ENCODE data around the gene NOL9.
A peak's percentile ranks its signal among the peaks of the same experiment; 100 is the strongest.
"Not testable (repeated sequence)": the region's sequence is repeated elsewhere in the genome, so short reads cannot be mapped to it uniquely, and the experiment has no call there.

Gene NOL9

GRCh38 chr1:6559161-6559560, 4.8 kb upstream of the NOL9 start:
- not testable (repeated sequence) for DNase-seq (ENCODE audit: low spot score in 2 of 2); H3K4me3 Mint-ChIP-seq; H3K27ac Mint-ChIP-seq; H3K36me3 Mint-ChIP-seq; H3K9me3 Mint-ChIP-seq; ATAC-seq; H3K4me1 Mint-ChIP-seq

GRCh38 chr1:6557597-6557996, 3.3 kb upstream of the NOL9 start:
- Mint-ChIP-seq H3K4me3 (no peak overlapping the region), H3K9me3 (no peaks in the 10 kb centered on the region), H3K4me1 (peaks cover 11% of the 10 kb centered on the region), H3K27ac (no peak overlapping the region), H3K36me3 (peaks cover 5% of the 10 kb centered on the region)
- no peak for ATAC-seq
- DNase-seq (ENCODE audit: low spot score in 2 of 2) = no peak

GRCh38 chr1:6554907-6555778, 830 bp upstream of the NOL9 start, which contains the start of gene TAS1R1:
Gene TAS1R1 (plus strand): TSS chr1:6555307. CDS start chr1:6555374, 67 bp downstream.
- DNase-seq (ENCODE audit: low spot score in 2 of 2) (no peak), ATAC-seq (no peak)
- Mint-ChIP-seq H3K4me1 (peaks cover 13% of the 10 kb centered on the region), H3K36me3 (peaks cover 16% of the 10 kb centered on the region), H3K4me3 (peak within 1 kb of the TSS; percentile 81), H3K9me3 (no peaks in the 10 kb centered on the region), H3K27ac (peak within 1 kb of the TSS; percentile 64)

GRCh38 chr1:6547301-6547700, 7.0 kb downstream of the NOL9 start:
- H3K36me3 Mint-ChIP-seq = peaks cover 87% of the 10 kb centered on the region
- no peak overlapping the region for H3K4me3 Mint-ChIP-seq
- H3K27ac Mint-ChIP-seq = peak overlapping the region; percentile 75
- ATAC-seq (no peak), DNase-seq (ENCODE audit: low spot score in 2 of 2) (no peak)
- H3K4me1 Mint-ChIP-seq = peaks cover 26% of the 10 kb centered on the region
- H3K9me3 Mint-ChIP-seq = no peaks in the 10 kb centered on the region

GRCh38 chr1:6546326-6546725, 8.0 kb downstream of the NOL9 start:
- H3K9me3 Mint-ChIP-seq = no peaks in the 10 kb centered on the region
- H3K27ac Mint-ChIP-seq = peak overlapping the region; percentile 75
- H3K4me3 Mint-ChIP-seq = no peak overlapping the region
- peaks cover 26% of the 10 kb centered on the region for H3K4me1 Mint-ChIP-seq
- peaks cover 97% of the 10 kb centered on the region for H3K36me3 Mint-ChIP-seq
- DNase-seq (ENCODE audit: low spot score in 2 of 2) (no peak), ATAC-seq (no peak)

- no peaks in the 10 kb centered on the region for H3K9me3 Mint-ChIP-seq
- H3K27ac Mint-ChIP-seq = peak overlapping the region; percentile 77
- H3K4me3 Mint-ChIP-seq = no peak overlapping the region
- peaks cover 26% of the 10 kb centered on the region for H3K4me1 Mint-ChIP-seq
- peaks cover 100% of the 10 kb centered on the region for H3K36me3 Mint-ChIP-seq
- DNase-seq (ENCODE audit: low spot score in 2 of 2) (no peak), ATAC-seq (no peak)
These were observed 8.8 kb downstream of the NOL9 start for GRCh38 chr1:6545276-6546112.

- DNase-seq (ENCODE audit: low spot score in 2 of 2) (no peak), ATAC-seq (peak; percentile 84)
- H3K36me3 Mint-ChIP-seq = peaks cover 100% of the 10 kb centered on the region
- H3K4me3 Mint-ChIP-seq = no peak overlapping the region
- H3K4me1 Mint-ChIP-seq = peaks cover 26% of the 10 kb centered on the region
- no peaks in the 10 kb centered on the region for H3K9me3 Mint-ChIP-seq
- H3K27ac Mint-ChIP-seq = peak overlapping the region; percentile 77
These were observed 9.5 kb downstream of the NOL9 start for GRCh38 chr1:6544831-6545230.

- ATAC-seq (no peak), DNase-seq (ENCODE audit: low spot score in 2 of 2) (no peak)
- Mint-ChIP-seq H3K4me1 (no peaks in the 10 kb centered on the region), H3K27ac (no peak overlapping the region), H3K4me3 (no peak overlapping the region), H3K36me3 (peaks cover 97% of the 10 kb centered on the region), H3K9me3 (no peaks in the 10 kb centered on the region)
These were observed 15.4 kb downstream of the NOL9 start for GRCh38 chr1:6538956-6539355.

- Mint-ChIP-seq H3K4me3 (no peak overlapping the region), H3K27ac (no peak overlapping the region), H3K9me3 (no peaks in the 10 kb centered on the region), H3K4me1 (no peaks in the 10 kb centered on the region), H3K36me3 (peaks cover 97% of the 10 kb centered on the region)
- ATAC-seq (no peak), DNase-seq (ENCODE audit: low spot score in 2 of 2) (no peak)
These were observed 18.0 kb downstream of the NOL9 start for GRCh38 chr1:6536291-6536690.

GRCh38 chr1:6535214-6535613, 19.1 kb downstream of the NOL9 start:
- no peak overlapping the region for H3K4me3 Mint-ChIP-seq
- H3K36me3 Mint-ChIP-seq = peaks cover 97% of the 10 kb centered on the region
- DNase-seq (ENCODE audit: low spot score in 2 of 2) (no peak), ATAC-seq (no peak)
- H3K27ac Mint-ChIP-seq = no peak overlapping the region
- no peaks in the 10 kb centered on the region for H3K9me3 Mint-ChIP-seq
- H3K4me1 Mint-ChIP-seq = no peaks in the 10 kb centered on the region

- H3K4me1 Mint-ChIP-seq = no peaks in the 10 kb centered on the region
- H3K9me3 Mint-ChIP-seq = no peaks in the 10 kb centered on the region
- no peak overlapping the region for H3K27ac Mint-ChIP-seq
- no peak for DNase-seq (ENCODE audit: low spot score in 2 of 2)
- no peak for ATAC-seq
- peaks cover 97% of the 10 kb centered on the region for H3K36me3 Mint-ChIP-seq
- H3K4me3 Mint-ChIP-seq = no peak overlapping the region
These were observed 20.0 kb downstream of the NOL9 start for GRCh38 chr1:6534248-6534822.

- peaks cover 99% of the 10 kb centered on the region for H3K36me3 Mint-ChIP-seq
- H3K27ac Mint-ChIP-seq = no peak overlapping the region
- H3K4me3 Mint-ChIP-seq = no peak overlapping the region
- H3K9me3 Mint-ChIP-seq = no peaks in the 10 kb centered on the region
- ATAC-seq = no peak
- peaks cover 4% of the 10 kb centered on the region for H3K4me1 Mint-ChIP-seq
- no peak for DNase-seq (ENCODE audit: low spot score in 2 of 2)
These were observed 22.3 kb downstream of the NOL9 start for GRCh38 chr1:6531996-6532395.

- H3K4me1 Mint-ChIP-seq = peaks cover 4% of the 10 kb centered on the region
These were observed 23.7 kb downstream of the NOL9 start for GRCh38 chr1:6530504-6531160.

GRCh38 chr1:6528492-6528891, 25.8 kb downstream of the NOL9 start:
- DNase-seq (ENCODE audit: low spot score in 2 of 2) = no peak
- Mint-ChIP-seq H3K36me3 (peaks cover 94% of the 10 kb centered on the region), H3K27ac (no peak overlapping the region), H3K4me3 (no peak overlapping the region), H3K9me3 (no peaks in the 10 kb centered on the region), H3K4me1 (peaks cover 4% of the 10 kb centered on the region)
- ATAC-seq = no peak

More at GRCh38 chr1:6530504-6531160, 23.7 kb downstream of the NOL9 start:
- ATAC-seq (no peak), DNase-seq (ENCODE audit: low spot score in 2 of 2) (no peak)
- Mint-ChIP-seq H3K27ac (no peak overlapping the region), H3K9me3 (no peaks in the 10 kb centered on the region), H3K36me3 (peaks cover 100% of the 10 kb centered on the region), H3K4me3 (no peak overlapping the region)

GRCh38 chr1:6526316-6526715, 28.0 kb downstream of the NOL9 start:
- peaks cover 73% of the 10 kb centered on the region for H3K36me3 Mint-ChIP-seq
- no peak overlapping the region for H3K4me3 Mint-ChIP-seq
- no peak overlapping the region for H3K27ac Mint-ChIP-seq

More at GRCh38 chr1:6526316-6526715, 28.0 kb downstream of the NOL9 start:
- no peak for DNase-seq (ENCODE audit: low spot score in 2 of 2)
- Mint-ChIP-seq H3K9me3 (no peaks in the 10 kb centered on the region), H3K4me1 (peaks cover 4% of the 10 kb centered on the region)
- no peak for ATAC-seq
